ENCODE results near the gene EML6.

GRCh38 chr2:54924121-54924520 lies 200.7 kb downstream of the EML6 start:
- TF ChIP-seq, protein P1, sequence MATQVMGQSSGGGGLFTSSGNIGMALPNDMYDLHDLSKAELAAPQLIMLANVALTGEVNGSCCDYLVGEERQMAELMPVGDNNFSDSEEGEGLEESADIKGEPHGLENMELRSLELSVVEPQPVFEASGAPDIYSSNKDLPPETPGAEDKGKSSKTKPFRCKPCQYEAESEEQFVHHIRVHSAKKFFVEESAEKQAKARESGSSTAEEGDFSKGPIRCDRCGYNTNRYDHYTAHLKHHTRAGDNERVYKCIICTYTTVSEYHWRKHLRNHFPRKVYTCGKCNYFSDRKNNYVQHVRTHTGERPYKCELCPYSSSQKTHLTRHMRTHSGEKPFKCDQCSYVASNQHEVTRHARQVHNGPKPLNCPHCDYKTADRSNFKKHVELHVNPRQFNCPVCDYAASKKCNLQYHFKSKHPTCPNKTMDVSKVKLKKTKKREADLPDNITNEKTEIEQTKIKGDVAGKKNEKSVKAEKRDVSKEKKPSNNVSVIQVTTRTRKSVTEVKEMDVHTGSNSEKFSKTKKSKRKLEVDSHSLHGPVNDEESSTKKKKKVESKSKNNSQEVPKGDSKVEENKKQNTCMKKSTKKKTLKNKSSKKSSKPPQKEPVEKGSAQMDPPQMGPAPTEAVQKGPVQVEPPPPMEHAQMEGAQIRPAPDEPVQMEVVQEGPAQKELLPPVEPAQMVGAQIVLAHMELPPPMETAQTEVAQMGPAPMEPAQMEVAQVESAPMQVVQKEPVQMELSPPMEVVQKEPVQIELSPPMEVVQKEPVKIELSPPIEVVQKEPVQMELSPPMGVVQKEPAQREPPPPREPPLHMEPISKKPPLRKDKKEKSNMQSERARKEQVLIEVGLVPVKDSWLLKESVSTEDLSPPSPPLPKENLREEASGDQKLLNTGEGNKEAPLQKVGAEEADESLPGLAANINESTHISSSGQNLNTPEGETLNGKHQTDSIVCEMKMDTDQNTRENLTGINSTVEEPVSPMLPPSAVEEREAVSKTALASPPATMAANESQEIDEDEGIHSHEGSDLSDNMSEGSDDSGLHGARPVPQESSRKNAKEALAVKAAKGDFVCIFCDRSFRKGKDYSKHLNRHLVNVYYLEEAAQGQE (IDR thresholded peaks at IDR 0.05), result no peak
- TF ChIP-seq, protein P2, sequence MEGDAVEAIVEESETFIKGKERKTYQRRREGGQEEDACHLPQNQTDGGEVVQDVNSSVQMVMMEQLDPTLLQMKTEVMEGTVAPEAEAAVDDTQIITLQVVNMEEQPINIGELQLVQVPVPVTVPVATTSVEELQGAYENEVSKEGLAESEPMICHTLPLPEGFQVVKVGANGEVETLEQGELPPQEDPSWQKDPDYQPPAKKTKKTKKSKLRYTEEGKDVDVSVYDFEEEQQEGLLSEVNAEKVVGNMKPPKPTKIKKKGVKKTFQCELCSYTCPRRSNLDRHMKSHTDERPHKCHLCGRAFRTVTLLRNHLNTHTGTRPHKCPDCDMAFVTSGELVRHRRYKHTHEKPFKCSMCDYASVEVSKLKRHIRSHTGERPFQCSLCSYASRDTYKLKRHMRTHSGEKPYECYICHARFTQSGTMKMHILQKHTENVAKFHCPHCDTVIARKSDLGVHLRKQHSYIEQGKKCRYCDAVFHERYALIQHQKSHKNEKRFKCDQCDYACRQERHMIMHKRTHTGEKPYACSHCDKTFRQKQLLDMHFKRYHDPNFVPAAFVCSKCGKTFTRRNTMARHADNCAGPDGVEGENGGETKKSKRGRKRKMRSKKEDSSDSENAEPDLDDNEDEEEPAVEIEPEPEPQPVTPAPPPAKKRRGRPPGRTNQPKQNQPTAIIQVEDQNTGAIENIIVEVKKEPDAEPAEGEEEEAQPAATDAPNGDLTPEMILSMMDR (IDR thresholded peaks at IDR 0.05), result no peak
- TF ChIP-seq JUNB (IDR thresholded peaks at IDR 0.05), result no peak
- TF ChIP-seq HOXA7 (CRISPR knock-in tag; IDR thresholded peaks at IDR 0.05), result no peak
- no peak for TF ChIP-seq POLR2A (IDR thresholded peaks at IDR 0.05; ENCODE audit: low read length)
- no peak for TF ChIP-seq RNF2 (IDR thresholded peaks at IDR 0.05; ENCODE audit: borderline replicate concordance, low read depth)
- no peak for TF ChIP-seq CHD4 (IDR thresholded peaks at IDR 0.05; ENCODE audit: borderline replicate concordance)
- TF ChIP-seq HDAC2 (IDR thresholded peaks at IDR 0.05), result no peak
- TF ChIP-seq BCL3 (IDR thresholded peaks at IDR 0.05), result no peak

Measured in A549 (cell line).